ENCODE results near the gene MATK. TPM values are rescaled to one million over a fixed set of nuclear protein-coding genes. Genes with fewer than 3 reads are reported as not detected.

MATK gene
- total RNA-seq, 4 donors from 2014 or later = 1.7 TPM; not detected in 3

DNA sequence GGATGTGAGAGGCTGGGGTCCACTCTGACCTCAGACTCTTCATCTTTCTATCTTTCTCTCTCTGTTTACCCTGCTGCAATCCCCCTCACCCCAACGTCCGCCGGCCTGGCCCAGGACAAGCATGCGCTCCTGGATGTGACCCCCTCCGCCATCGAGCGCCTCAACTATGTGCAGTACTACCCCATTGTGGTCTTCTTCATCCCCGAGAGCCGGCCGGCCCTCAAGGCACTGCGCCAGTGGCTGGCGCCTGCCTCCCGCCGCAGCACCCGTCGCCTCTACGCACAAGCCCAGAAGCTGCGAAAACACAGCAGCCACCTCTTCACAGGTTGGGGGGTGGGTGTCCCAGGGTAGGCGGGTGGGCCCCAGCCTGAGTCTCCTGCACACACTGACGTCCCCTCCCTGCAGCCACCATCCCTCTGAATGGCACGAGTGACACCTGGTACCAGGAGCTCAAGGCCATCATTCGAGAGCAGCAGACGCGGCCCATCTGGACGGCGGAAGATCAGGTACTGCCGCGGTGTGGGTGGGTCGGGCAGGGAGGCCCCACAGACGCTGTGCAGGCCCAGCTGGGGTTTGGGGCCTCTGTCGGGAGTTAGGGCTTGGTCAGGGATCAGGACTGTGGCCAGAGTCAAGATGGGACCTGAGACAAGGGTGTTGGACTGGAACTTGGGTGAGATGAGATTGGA lies 39.7 kb downstream of the MATK start:
- in situ Hi-C loops (cut with MboI; ENCODE audit: low sequenced_read_pairs in 4 of 4) = no loop called here
- no peak for ATAC-seq

GRCh38 chr19:3745363-3746045 lies 40.7 kb downstream of the MATK start:
- no peak overlapping the region for H3K4me3 ChIP-seq
- H3K27me3 ChIP-seq = peaks cover 0 to 6% (median 3%) of the 10 kb centered on the region in 3 donors
- H3K36me3 ChIP-seq = peaks cover 0 to 13% of the 10 kb centered on the region in 2 donors
- no peak for ATAC-seq
- no peaks in the 10 kb centered on the region for H3K9me3 ChIP-seq
- no peak for DNase-seq
- TF ChIP-seq POLR2A (IDR thresholded peaks at IDR 0.05) (no peak), CTCF (IDR thresholded peaks at IDR 0.05 in 4 of 5, conservative IDR thresholded peaks at IDR 0.05 in 1 of 5) (no peak)
- in situ Hi-C loops (cut with MboI; ENCODE audit: low sequenced_read_pairs in 4 of 4) (no loop called here), intact Hi-C loops (cut with DNase I; ENCODE audit: low total_unique reads) (no loop called here)
- H3K27ac ChIP-seq = no peak overlapping the region
- no peaks in the 10 kb centered on the region for H3K4me1 ChIP-seq

More for the DNA sequence above, 39.7 kb downstream of the MATK start:
- H3K4me1 ChIP-seq = no peaks in the 10 kb centered on the region
- peaks cover 0 to 6% (median 3%) of the 10 kb centered on the region in 3 donors for H3K27me3 ChIP-seq
- no peak overlapping the region for H3K27ac ChIP-seq
- intact Hi-C loops (cut with DNase I; ENCODE audit: low total_unique reads) = no loop called here
- no peak overlapping the region for H3K4me3 ChIP-seq
- TF ChIP-seq POLR2A (IDR thresholded peaks at IDR 0.05) (no peak), CTCF (IDR thresholded peaks at IDR 0.05 in 4 of 5, conservative IDR thresholded peaks at IDR 0.05 in 1 of 5) (no peak)
- no peak for DNase-seq
- H3K36me3 ChIP-seq = peaks cover 0 to 23% of the 10 kb centered on the region in 2 donors
- H3K9me3 ChIP-seq = no peaks in the 10 kb centered on the region

GRCh38 chr19:3743486-3743885 lies 42.7 kb downstream of the MATK start:
- TF ChIP-seq POLR2A (IDR thresholded peaks at IDR 0.05) (no peak), CTCF (IDR thresholded peaks at IDR 0.05 in 4 of 5, conservative IDR thresholded peaks at IDR 0.05 in 1 of 5) (no peak)
- no peak overlapping the region for H3K27ac ChIP-seq
- ATAC-seq (no peak), DNase-seq (no peak)
- H3K27me3 ChIP-seq = peaks cover 0 to 6% (median 6%) of the 10 kb centered on the region in 3 donors
- H3K4me1 ChIP-seq = no peaks in the 10 kb centered on the region
- no peaks in the 10 kb centered on the region for H3K36me3 ChIP-seq
- H3K4me3 ChIP-seq = no peak overlapping the region
- intact Hi-C loops (cut with DNase I; ENCODE audit: low total_unique reads) (no loop called here), in situ Hi-C loops (cut with MboI; ENCODE audit: low sequenced_read_pairs in 4 of 4) (no loop called here)
- H3K9me3 ChIP-seq = no peaks in the 10 kb centered on the region

- in situ Hi-C loops (cut with MboI; ENCODE audit: low sequenced_read_pairs in 4 of 4) = no loop called here
- no peaks in the 10 kb centered on the region for H3K9me3 ChIP-seq
- H3K27ac ChIP-seq = no peak overlapping the region
- no peak overlapping the region for H3K4me3 ChIP-seq
- intact Hi-C loops (cut with DNase I; ENCODE audit: low total_unique reads) = no loop called here
- DNase-seq = no peak
- ATAC-seq = no peak
- H3K4me1 ChIP-seq = no peaks in the 10 kb centered on the region
- H3K27me3 ChIP-seq = peaks cover 0 to 6% (median 4%) of the 10 kb centered on the region in 3 donors
- TF ChIP-seq POLR2A (IDR thresholded peaks at IDR 0.05) (no peak), CTCF (IDR thresholded peaks at IDR 0.05 in 4 of 5, conservative IDR thresholded peaks at IDR 0.05 in 1 of 5) (no peak)
- H3K36me3 ChIP-seq = no peaks in the 10 kb centered on the region
Observed at GRCh38 chr19:3740431-3740830, 45.8 kb downstream of the MATK start.
